ENCODE data around the gene ECSIT.

ECSIT gene

GRCh38 chr19:11457831-11458230, 71.1 kb downstream of the ECSIT start:
- no peak for DNase-seq (ENCODE audit: low read depth, low spot score)
- Histone ChIP-seq H3K9me3 (ENCODE audit: insufficient read depth, low read length) (no peaks in the 10 kb centered on the region), H3K9ac (ENCODE audit: insufficient read length, low read depth) (no peak overlapping the region), H3K36me3 (ENCODE audit: insufficient read depth, insufficient read length, low read length) (no peaks in the 10 kb centered on the region), H3K27me3 (ENCODE audit: insufficient read depth, insufficient read length) (no peaks in the 10 kb centered on the region), H3K4me3 (ENCODE audit: insufficient read length, low read depth) (no peak overlapping the region), H3K4me1 (ENCODE audit: insufficient read depth, insufficient read length) (peaks cover 12% of the 10 kb centered on the region)
- TF ChIP-seq SUZ12 (IDR thresholded peaks at IDR 0.05; ENCODE audit: extremely low read depth, insufficient read depth, insufficient read length) (no peak), YY1 (IDR thresholded peaks at IDR 0.05; ENCODE audit: insufficient read depth, insufficient read length) (no peak), ZNF274 (IDR thresholded peaks at IDR 0.05; ENCODE audit: low read depth, low read length) (no peak)

GRCh38 chr19:11457115-11457514, 71.8 kb downstream of the ECSIT start:
- H3K4me1 ChIP-seq (ENCODE audit: insufficient read depth, insufficient read length): peaks cover 12% of the 10 kb centered on the region
- TF ChIP-seq SUZ12 (IDR thresholded peaks at IDR 0.05; ENCODE audit: extremely low read depth, insufficient read depth, insufficient read length): no peak
- no peak for TF ChIP-seq YY1 (IDR thresholded peaks at IDR 0.05; ENCODE audit: insufficient read depth, insufficient read length)
- TF ChIP-seq ZNF274 (IDR thresholded peaks at IDR 0.05; ENCODE audit: low read depth, low read length): no peak
- no peaks in the 10 kb centered on the region for H3K36me3 ChIP-seq (ENCODE audit: insufficient read depth, insufficient read length, low read length)
- no peaks in the 10 kb centered on the region for H3K27me3 ChIP-seq (ENCODE audit: insufficient read depth, insufficient read length)
- H3K9ac ChIP-seq (ENCODE audit: insufficient read length, low read depth): no peak overlapping the region
- no peak for DNase-seq (ENCODE audit: low read depth, low spot score)
- no peak overlapping the region for H3K4me3 ChIP-seq (ENCODE audit: insufficient read length, low read depth)
- H3K9me3 ChIP-seq (ENCODE audit: insufficient read depth, low read length): no peaks in the 10 kb centered on the region

- no peak overlapping the region for H3K4me3 ChIP-seq (ENCODE audit: insufficient read length, low read depth)
- H3K27me3 ChIP-seq (ENCODE audit: insufficient read depth, insufficient read length): no peaks in the 10 kb centered on the region
- H3K4me1 ChIP-seq (ENCODE audit: insufficient read depth, insufficient read length): peaks cover 15% of the 10 kb centered on the region
- H3K9ac ChIP-seq (ENCODE audit: insufficient read length, low read depth): no peak overlapping the region
- H3K36me3 ChIP-seq (ENCODE audit: insufficient read depth, insufficient read length, low read length): no peaks in the 10 kb centered on the region
- TF ChIP-seq YY1 (IDR thresholded peaks at IDR 0.05; ENCODE audit: insufficient read depth, insufficient read length) (no peak), SUZ12 (IDR thresholded peaks at IDR 0.05; ENCODE audit: extremely low read depth, insufficient read depth, insufficient read length) (no peak), ZNF274 (IDR thresholded peaks at IDR 0.05; ENCODE audit: low read depth, low read length) (no peak)
- DNase-seq (ENCODE audit: low read depth, low spot score): no peak
- no peaks in the 10 kb centered on the region for H3K9me3 ChIP-seq (ENCODE audit: insufficient read depth, low read length)
These were observed 72.3 kb downstream of the ECSIT start for GRCh38 chr19:11456659-11457058.

Data from NT2/D1 (cell line).